ENCODE measurements around the gene FHAD1. TPM values are rescaled to one million over a fixed set of nuclear protein-coding genes. Genes with fewer than 3 reads are reported as not detected.

FHAD1 gene
- 1.1 TPM for polyA plus RNA-seq (2013, experiment 1 of 2; ENCODE audit: insufficient read length)
- 1.7 TPM for polyA plus RNA-seq (2013, experiment 2 of 2; ENCODE audit: insufficient read length)

- DNase-seq, result peak; percentile 37
Observed at GRCh38 chr1:15246960-15247614, at the start of gene FHAD1. TSS of gene FHAD1 (plus strand) at chr1:15247223. CDS start at chr1:15251785, 4,562 bp downstream.

GRCh38 chr1:15197591-15198447 is 49.2 kb upstream of the FHAD1 start:
- no peak for DNase-seq

GRCh38 chr1:15198684-15199083 is 48.3 kb upstream of the FHAD1 start:
- no peak for DNase-seq

GRCh38 chr1:15201221-15201620 is 45.8 kb upstream of the FHAD1 start:
- no peak for DNase-seq

- no peak for DNase-seq
Observed at GRCh38 chr1:15201849-15202551, 45.0 kb upstream of the FHAD1 start.

- no peak for DNase-seq
Observed at GRCh38 chr1:15204931-15205330, 42.1 kb upstream of the FHAD1 start.

GRCh38 chr1:15205586-15206346 is 41.3 kb upstream of the FHAD1 start:
- DNase-seq, result no peak

- no peak for DNase-seq
Observed at GRCh38 chr1:15206418-15207030, 40.5 kb upstream of the FHAD1 start.

- no peak for DNase-seq
Observed at GRCh38 chr1:15207031-15207828, 39.8 kb upstream of the FHAD1 start.

- DNase-seq, result no peak
Observed at GRCh38 chr1:15207829-15208429, 39.1 kb upstream of the FHAD1 start.

- no peak for DNase-seq
Observed at GRCh38 chr1:15210651-15211375, 36.2 kb upstream of the FHAD1 start.

GRCh38 chr1:15211424-15211823 is 35.6 kb upstream of the FHAD1 start:
- no peak for DNase-seq

GRCh38 chr1:15212216-15212953 is 34.6 kb upstream of the FHAD1 start:
- no peak for DNase-seq

GRCh38 chr1:15212954-15213291 is 34.1 kb upstream of the FHAD1 start:
- no peak for DNase-seq

GRCh38 chr1:15213341-15213821 is 33.6 kb upstream of the FHAD1 start:
- DNase-seq, result no peak

GRCh38 chr1:15214527-15214926 is 32.5 kb upstream of the FHAD1 start:
- DNase-seq, result peak; percentile 68

- no peak for DNase-seq
Observed at GRCh38 chr1:15215116-15215515, 31.9 kb upstream of the FHAD1 start.

- DNase-seq, result no peak
Observed at GRCh38 chr1:15217654-15218053, 29.4 kb upstream of the FHAD1 start.
